ENCODE measurements around the gene TMBIM1. TPM values are rescaled to one million over a fixed set of nuclear protein-coding genes. Genes with fewer than 3 reads are reported as not detected.

TMBIM1 gene
- total RNA-seq, 8 experiments from 2014 or later: 0.54 to 276 (median 8.6) TPM

GRCh38 chr2:218262631-218263586, 29.4 kb downstream of the TMBIM1 start:
- ATAC-seq (replicated peaks in 6 of 8): no peak
- peaks cover 20 to 22% of the 10 kb centered on the region in 2 donors for H3K4me1 ChIP-seq (replicated peaks in 1 of 2)
- no peak overlapping the region for H3K4me3 ChIP-seq
- in situ Hi-C loops (cut with MboI; ENCODE audit: low pct_unique_long_range_greater_than_20kb in 2 of 9, low sequenced_read_pairs in 9 of 9, unreplicated experiment in 9 of 9): no loop called here
- H3K27ac ChIP-seq: peak overlapping the region in 1 of 2 donors; percentile 85
- WGBS, 10 experiments: 80 to 100% (median 89%) methylated on average over 1 to 11 of the region's 39 CpGs; no CpG with 5 or more reads in 4 of the 10 experiments

DNA sequence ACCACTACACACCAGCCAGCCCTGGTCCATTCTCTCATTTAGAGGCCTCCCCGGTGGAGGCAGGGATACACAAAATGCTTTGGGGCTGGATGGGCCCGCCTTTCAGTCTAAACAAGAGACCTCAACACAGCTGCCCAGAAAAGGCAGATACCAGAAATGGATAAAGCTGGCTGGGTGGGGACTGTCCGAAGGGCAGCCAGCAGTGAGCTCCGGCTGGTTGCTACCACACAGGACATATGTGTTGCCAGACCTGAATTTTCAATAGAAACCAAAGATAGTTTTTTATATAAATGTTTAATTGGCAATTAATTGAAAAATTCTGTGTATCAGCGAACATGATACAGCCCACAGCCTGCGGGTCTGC, 30.1 kb downstream of the TMBIM1 start:
- in situ Hi-C loops (cut with MboI; ENCODE audit: low pct_unique_long_range_greater_than_20kb in 2 of 9, low sequenced_read_pairs in 9 of 9, unreplicated experiment in 9 of 9): no loop called here
- ATAC-seq (replicated peaks in 6 of 8): peak in 1 of 8 experiments; percentile 1
- Histone ChIP-seq H3K4me1 (replicated peaks in 1 of 2) (peaks cover 20 to 22% of the 10 kb centered on the region in 2 donors), H3K4me3 (no peak overlapping the region), H3K27ac (peak overlapping the region in 1 of 2 donors; percentile 85)
- WGBS, 10 experiments: 80 to 100% (median 85%) methylated on average over 1 to 4 of the region's 6 CpGs; no CpG with 5 or more reads in 6 of the 10 experiments

DNA sequence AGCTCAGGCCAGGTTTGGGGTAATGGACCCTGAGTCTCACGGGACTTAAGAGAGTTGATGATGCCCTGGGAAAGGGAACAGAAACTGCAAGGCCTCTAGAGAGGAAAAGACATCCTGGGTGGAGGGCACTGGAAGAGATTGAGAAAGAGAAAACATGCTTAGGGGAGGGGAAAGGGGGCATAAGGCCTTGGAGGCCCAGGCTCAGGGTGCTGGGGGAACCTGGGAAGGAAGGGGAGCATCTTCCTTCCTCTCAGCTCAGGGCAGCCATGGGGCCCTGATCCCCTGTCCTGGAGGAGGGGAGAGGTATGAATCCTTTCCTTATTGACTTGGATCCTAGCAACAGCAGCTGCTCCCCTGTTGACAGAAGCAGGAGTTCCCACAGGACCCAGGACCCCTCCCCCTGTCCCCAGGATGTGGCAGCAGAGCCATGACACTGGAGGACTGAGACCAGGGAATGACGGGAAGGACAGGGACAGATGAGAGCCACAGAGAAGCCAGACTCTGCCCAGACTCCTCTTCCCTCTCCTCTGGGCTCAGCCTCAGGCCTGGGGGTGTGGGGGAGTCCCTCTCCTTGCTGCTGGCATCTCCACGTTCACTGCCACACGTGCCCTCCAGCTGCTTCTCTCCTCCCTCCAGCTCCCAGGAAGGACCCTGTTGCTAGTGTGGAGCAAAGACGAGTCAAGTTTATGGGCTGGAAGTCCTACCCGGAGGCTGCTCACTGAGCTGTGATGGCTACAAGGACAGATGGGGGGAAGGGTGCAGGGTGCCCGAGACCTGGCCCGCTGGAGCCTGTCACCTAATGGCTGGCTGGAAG, 30.7 kb downstream of the TMBIM1 start:
- Histone ChIP-seq H3K4me3 (no peak overlapping the region), H3K4me1 (replicated peaks in 1 of 2) (peaks cover 20 to 22% of the 10 kb centered on the region in 2 donors), H3K27ac (peak overlapping the region; percentile 10 to 85)
- ATAC-seq (replicated peaks in 6 of 8): peak in 5 of 8 experiments; percentile 71 to 78 (median 75)
- in situ Hi-C loops (cut with MboI; ENCODE audit: low pct_unique_long_range_greater_than_20kb in 2 of 9, low sequenced_read_pairs in 9 of 9, unreplicated experiment in 9 of 9): no loop called here
- 0 to 100% (median 42%) methylated on average over 1 to 4 of the region's 8 CpGs; no CpG with 5 or more reads in 5 of the 10 experiments for WGBS, 10 experiments

DNA sequence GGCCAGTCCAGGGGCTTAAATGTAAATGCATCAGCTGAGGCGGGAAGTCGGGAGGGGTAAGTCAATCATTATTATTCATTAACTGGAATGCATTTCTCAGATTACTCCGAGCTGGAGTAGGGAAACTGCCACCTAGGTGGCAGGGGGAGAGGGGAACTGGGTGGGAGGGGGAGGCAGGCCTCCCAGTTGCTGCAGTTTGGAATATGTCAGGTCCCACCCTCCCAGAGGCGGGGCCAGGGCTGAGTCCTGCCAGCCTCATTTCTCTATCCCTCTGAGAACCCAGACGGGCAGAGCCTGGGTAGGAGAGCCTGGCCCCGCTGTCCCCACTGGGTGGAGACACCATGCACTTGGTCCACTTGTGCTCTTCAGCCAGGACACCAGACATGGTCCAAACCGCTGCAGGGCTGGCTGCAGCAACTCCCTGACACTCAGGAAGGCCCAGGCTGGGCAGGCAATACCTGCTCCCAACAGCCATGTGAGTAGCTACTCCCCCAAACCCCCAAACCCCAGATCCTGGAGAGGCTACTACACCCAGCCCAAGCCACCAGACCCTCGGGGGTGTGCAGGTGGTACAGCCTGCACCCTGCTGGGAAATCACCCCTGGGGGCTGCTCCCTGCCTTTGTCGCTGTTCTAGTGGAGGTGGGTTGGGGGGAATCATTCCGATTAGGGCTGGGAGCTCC, 31.4 kb downstream of the TMBIM1 start, which contains the start of gene GPBAR1:
Gene GPBAR1, plus strand, starts transcription at position 274 of the 681 bp plus-strand sequence. CDS start 1,710 bp downstream, outside the sequence.
- Histone ChIP-seq H3K27ac (peak within 1 kb of the TSS; percentile 10 to 85), H3K4me1 (replicated peaks in 1 of 2) (peaks cover 20 to 22% of the 10 kb centered on the region in 2 donors), H3K4me3 (no peak within 1 kb of the TSS)
- WGBS, 10 experiments: 0 to 69% (median 19%) methylated on average over 1 to 4 of the region's 10 CpGs; no CpG with 5 or more reads in 6 of the 10 experiments
- peak; percentile 15 to 70 (median 52) for ATAC-seq (replicated peaks in 6 of 8)
- in situ Hi-C loops (cut with MboI; ENCODE audit: low pct_unique_long_range_greater_than_20kb in 2 of 9, low sequenced_read_pairs in 9 of 9, unreplicated experiment in 9 of 9): no loop called here

DNA sequence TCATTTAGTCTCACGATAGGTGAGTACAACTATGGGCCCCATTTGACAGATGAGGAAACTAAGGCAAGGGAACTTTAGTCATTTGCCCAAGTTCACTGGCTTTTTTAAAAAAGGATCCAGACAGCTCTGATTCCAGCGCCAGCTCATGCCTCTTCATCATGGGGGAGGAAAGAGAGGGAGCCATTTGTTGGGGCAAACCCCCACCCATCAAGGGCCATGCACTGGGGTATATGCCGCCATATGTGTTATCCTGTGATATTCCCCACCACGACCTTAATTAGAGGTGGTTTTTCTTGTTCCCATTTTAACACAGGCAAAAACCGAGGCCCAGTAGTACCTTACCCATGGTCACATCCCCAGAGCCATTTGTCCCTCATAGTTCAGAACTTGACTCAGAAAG, 32.1 kb downstream of the TMBIM1 start:
- H3K27ac ChIP-seq: peak overlapping the region in 1 of 2 donors; percentile 1
- no peak for ATAC-seq (replicated peaks in 6 of 8)

DNA sequence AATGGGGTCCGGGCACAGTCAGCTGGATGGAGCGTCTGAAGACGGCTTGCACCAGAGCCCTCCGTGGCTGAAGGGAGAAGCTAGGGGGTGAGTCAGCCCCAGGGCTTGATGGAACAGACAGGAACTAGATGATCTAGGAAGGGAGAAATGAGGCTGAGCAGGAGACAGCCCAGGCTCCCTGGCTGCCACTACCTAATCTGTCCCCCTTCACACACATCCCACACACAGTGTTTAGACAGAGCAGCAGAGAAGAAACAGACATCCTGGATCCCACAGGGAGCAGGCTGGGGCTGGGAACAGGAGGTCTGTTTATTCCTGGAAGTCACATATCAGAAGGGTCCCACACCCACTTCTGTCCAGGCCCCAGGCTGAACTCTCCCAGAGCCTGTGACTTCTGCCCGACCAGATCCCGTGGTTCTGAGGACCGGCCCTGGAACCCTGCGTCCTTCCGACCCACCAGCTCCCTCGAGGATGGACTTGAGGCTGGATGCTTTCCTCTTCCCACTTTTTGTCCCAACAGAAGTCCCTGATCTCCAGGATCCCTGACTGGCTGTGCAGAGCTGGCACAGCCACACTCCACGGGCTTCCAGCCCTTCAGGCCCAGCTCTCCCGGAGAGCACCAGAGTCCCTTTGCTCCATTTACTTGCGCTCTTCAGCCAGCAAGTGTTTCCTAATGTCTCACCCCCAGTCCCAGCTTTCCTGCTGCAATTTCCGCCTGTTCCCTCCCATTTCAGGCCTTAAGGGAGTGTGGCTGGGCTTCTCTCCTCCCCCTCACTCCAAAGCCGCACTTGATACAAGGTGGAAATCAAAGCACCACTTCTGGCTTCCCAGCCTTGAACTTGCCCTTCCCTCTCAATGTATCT, 33.0 kb downstream of the TMBIM1 start:
- no peak overlapping the region for H3K4me3 ChIP-seq
- in situ Hi-C loops (cut with MboI; ENCODE audit: low pct_unique_long_range_greater_than_20kb in 2 of 9, low sequenced_read_pairs in 9 of 9, unreplicated experiment in 9 of 9): no loop called here
- peak in 5 of 8 experiments; percentile 5 to 53 (median 47) for ATAC-seq (replicated peaks in 6 of 8)
- H3K27ac ChIP-seq: no peak overlapping the region
- H3K4me1 ChIP-seq (replicated peaks in 1 of 2): peaks cover 20 to 22% of the 10 kb centered on the region in 2 donors
- 7 to 93% (median 67%) methylated on average over 3 to 9 of the region's 15 CpGs; no CpG with 5 or more reads in 2 of the 10 experiments for WGBS, 10 experiments

More for the DNA sequence above, 32.1 kb downstream of the TMBIM1 start:
- in situ Hi-C loops (cut with MboI; ENCODE audit: low pct_unique_long_range_greater_than_20kb in 2 of 9, low sequenced_read_pairs in 9 of 9, unreplicated experiment in 9 of 9): no loop called here
- WGBS, 10 experiments: 73 to 100% (median 100%) methylated on average over 1 to 4 of the region's 5 CpGs; no CpG with 5 or more reads in 3 of the 10 experiments
- Histone ChIP-seq H3K4me3 (no peak overlapping the region), H3K4me1 (replicated peaks in 1 of 2) (peaks cover 20 to 22% of the 10 kb centered on the region in 2 donors)

GRCh38 chr2:218257390-218257981, 34.8 kb downstream of the TMBIM1 start:
- ATAC-seq (replicated peaks in 6 of 8): no peak
- peaks cover 20 to 21% of the 10 kb centered on the region in 2 donors for H3K4me1 ChIP-seq (replicated peaks in 1 of 2)
- 48 to 100% (median 78%) methylated on average over 1 to 6 of the region's 8 CpGs; no CpG with 5 or more reads in 2 of the 10 experiments for WGBS, 10 experiments
- H3K27ac ChIP-seq: no peak overlapping the region
- H3K4me3 ChIP-seq: no peak overlapping the region
- in situ Hi-C loops (cut with MboI; ENCODE audit: low pct_unique_long_range_greater_than_20kb in 2 of 9, low sequenced_read_pairs in 9 of 9, unreplicated experiment in 9 of 9): no loop called here

DNA sequence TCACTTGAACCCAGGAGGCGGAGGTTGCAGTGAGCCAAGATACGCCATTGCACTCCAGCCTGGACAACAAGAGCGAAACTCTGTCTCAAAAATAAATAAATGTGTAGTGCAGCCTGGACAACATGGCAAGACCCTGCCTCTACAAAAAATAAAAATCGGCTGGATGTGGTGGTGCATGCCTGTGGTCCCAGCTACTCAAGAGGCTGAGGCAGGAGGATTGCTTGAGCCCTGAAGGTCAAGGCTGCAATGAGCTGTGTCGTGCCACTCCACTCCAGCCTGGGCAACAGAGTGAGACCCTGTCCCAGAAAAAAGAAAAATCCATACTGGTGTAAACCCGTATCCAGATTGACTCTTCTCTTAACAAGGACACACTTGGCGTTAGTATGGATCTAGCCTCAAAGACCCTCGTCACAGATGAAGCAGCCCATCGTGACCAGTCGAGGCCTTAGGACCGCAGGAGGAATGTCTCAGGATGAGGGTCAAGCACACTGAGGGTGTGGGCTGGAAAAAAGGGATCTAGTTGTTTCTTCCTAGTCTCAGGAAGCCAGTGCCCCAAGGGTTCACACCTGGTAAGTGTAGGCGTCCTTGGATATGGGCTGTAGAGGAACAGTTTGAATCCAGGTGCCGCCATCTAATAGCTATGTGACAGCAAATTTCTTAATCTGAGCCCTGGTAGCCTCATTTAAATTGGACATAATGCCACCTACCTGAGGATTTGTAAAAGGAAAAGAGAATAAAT, 35.5 kb downstream of the TMBIM1 start:
- H3K27ac ChIP-seq: no peak overlapping the region
- WGBS, 10 experiments: 70 to 100% (median 96%) methylated on average over 1 to 8 of the region's 13 CpGs; no CpG with 5 or more reads in 1 of the 10 experiments
- peaks cover 14% of the 10 kb centered on the region in 2 donors for H3K4me1 ChIP-seq (replicated peaks in 1 of 2)
- in situ Hi-C loops (cut with MboI; ENCODE audit: low pct_unique_long_range_greater_than_20kb in 2 of 9, low sequenced_read_pairs in 9 of 9, unreplicated experiment in 9 of 9): no loop called here
- H3K4me3 ChIP-seq: no peak overlapping the region
- ATAC-seq (replicated peaks in 6 of 8): no peak

- no peak overlapping the region for H3K4me3 ChIP-seq
- peak in 3 of 8 experiments; percentile 23 to 44 (median 40) for ATAC-seq (replicated peaks in 6 of 8)
- WGBS, 10 experiments: 0 to 100% (median 75%) methylated on average over 1 to 6 of the region's 6 CpGs
- peaks cover under 1% of the 10 kb centered on the region in 2 donors for H3K4me1 ChIP-seq (replicated peaks in 1 of 2)
- no peak overlapping the region for H3K27ac ChIP-seq
- in situ Hi-C loops (cut with MboI; ENCODE audit: low pct_unique_long_range_greater_than_20kb in 2 of 9, low sequenced_read_pairs in 9 of 9, unreplicated experiment in 9 of 9): no loop called here
Measured at GRCh38 chr2:218255446-218255845, 36.9 kb downstream of the TMBIM1 start.

DNA sequence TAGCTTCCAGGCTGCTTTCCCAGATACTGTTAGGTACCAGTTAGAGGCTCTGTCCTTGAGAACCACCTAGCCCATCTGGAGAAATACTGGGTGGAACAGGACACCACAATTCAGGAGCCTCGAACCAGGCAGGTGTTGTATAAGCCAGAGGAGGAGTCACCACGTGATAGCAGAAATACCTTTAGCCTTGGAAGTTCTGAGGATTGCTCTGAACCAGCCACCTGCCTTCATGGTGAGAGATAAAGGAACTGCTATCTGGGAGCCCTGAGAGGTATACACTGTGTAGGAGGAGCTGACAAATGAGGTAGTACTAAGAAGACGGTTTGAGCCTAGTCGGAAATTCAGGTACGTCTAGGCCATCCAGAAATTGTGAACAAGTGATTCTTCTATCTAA, 39.1 kb downstream of the TMBIM1 start:
- 90 to 100% (median 95%) methylated on average over 1 to 2 of the region's 5 CpGs; no CpG with 5 or more reads in 4 of the 10 experiments for WGBS, 10 experiments
- in situ Hi-C loops (cut with MboI; ENCODE audit: low pct_unique_long_range_greater_than_20kb in 2 of 9, low sequenced_read_pairs in 9 of 9, unreplicated experiment in 9 of 9): no loop called here
- H3K4me1 ChIP-seq (replicated peaks in 1 of 2): no peaks in the 10 kb centered on the region
- no peak for ATAC-seq (replicated peaks in 6 of 8)
- no peak overlapping the region for H3K27ac ChIP-seq
- no peak overlapping the region for H3K4me3 ChIP-seq

Measured in motor neuron (in vitro differentiated cells).